ENCODE results near the gene FNBP1L. TPM values are rescaled to one million over a fixed set of nuclear protein-coding genes. Genes with fewer than 3 reads are reported as not detected.

FNBP1L gene
- total RNA-seq, 2 donors from 2014 or later, result 3.1 to 4.9 TPM

GRCh38 chr1:93556291-93556690, 108.4 kb downstream of the FNBP1L start:
- H3K4me3 Mint-ChIP-seq, result peak overlapping the region; percentile 41
- H3K9me3 ChIP-seq (ENCODE audit: control insufficient read depth, low read length, poor library complexity, severe bottlenecking), result no peaks in the 10 kb centered on the region
- no peaks in the 10 kb centered on the region for H3K27me3 Mint-ChIP-seq
- H3K27ac Mint-ChIP-seq, result no peak overlapping the region
- ATAC-seq (no peak), DNase-seq (no peak)
- peaks cover 8% of the 10 kb centered on the region for H3K36me3 Mint-ChIP-seq (ENCODE audit: low read depth)
- peaks cover 7% of the 10 kb centered on the region for H3K4me1 Mint-ChIP-seq

DNA sequence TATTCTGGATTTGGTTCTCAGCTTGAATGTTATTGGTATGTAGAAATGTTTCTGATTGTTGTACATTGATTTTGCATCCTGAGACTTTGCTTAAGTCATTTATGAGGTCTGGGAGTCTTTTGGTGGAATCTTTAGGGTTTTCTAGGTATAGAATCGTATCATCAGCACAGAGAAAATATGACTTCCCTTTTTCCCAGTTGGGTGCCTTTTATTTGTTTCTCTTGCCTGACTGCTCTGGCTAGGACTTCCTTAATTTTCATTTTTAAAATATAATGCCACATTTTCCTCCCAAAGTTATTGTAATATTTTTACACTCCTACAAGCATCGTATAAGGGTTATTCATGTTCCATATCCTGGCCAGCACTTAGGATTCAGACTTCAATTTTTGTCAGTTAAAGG, 111.1 kb downstream of the FNBP1L start:
- H3K27ac Mint-ChIP-seq, result no peak overlapping the region
- DNase-seq (no peak), ATAC-seq (no peak)
- peaks cover 2% of the 10 kb centered on the region for H3K36me3 Mint-ChIP-seq (ENCODE audit: low read depth)
- H3K4me1 Mint-ChIP-seq, result peaks cover 7% of the 10 kb centered on the region
- no peak overlapping the region for H3K4me3 Mint-ChIP-seq
- no peaks in the 10 kb centered on the region for H3K27me3 Mint-ChIP-seq
- H3K9me3 ChIP-seq (ENCODE audit: control insufficient read depth, low read length, poor library complexity, severe bottlenecking), result no peaks in the 10 kb centered on the region

DNA sequence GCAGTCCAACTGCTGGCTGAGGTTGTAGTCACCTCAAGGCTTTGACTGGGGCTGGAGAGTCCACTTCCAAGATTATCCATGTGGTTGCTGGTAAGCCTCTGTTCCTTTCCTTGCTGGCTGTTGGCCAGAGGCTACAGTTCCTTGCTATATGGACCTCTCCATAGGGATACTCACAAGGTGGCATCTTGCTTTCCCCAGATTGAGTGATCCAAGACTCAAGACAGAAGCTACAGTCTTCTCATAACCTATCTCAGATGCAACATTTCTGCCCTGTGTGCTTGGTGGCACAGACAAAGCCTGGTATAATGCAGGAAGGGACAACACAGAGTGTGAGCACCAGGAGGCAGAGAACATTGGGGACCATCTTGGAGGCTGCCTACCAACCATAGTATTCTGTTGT, 111.8 kb downstream of the FNBP1L start:
- no peak overlapping the region for H3K4me3 Mint-ChIP-seq
- no peaks in the 10 kb centered on the region for H3K27me3 Mint-ChIP-seq
- ATAC-seq (no peak), DNase-seq (no peak)
- H3K4me1 Mint-ChIP-seq, result peaks cover 7% of the 10 kb centered on the region
- H3K27ac Mint-ChIP-seq, result no peak overlapping the region
- H3K36me3 Mint-ChIP-seq (ENCODE audit: low read depth), result peaks cover 2% of the 10 kb centered on the region
- H3K9me3 ChIP-seq (ENCODE audit: control insufficient read depth, low read length, poor library complexity, severe bottlenecking), result no peaks in the 10 kb centered on the region

DNA sequence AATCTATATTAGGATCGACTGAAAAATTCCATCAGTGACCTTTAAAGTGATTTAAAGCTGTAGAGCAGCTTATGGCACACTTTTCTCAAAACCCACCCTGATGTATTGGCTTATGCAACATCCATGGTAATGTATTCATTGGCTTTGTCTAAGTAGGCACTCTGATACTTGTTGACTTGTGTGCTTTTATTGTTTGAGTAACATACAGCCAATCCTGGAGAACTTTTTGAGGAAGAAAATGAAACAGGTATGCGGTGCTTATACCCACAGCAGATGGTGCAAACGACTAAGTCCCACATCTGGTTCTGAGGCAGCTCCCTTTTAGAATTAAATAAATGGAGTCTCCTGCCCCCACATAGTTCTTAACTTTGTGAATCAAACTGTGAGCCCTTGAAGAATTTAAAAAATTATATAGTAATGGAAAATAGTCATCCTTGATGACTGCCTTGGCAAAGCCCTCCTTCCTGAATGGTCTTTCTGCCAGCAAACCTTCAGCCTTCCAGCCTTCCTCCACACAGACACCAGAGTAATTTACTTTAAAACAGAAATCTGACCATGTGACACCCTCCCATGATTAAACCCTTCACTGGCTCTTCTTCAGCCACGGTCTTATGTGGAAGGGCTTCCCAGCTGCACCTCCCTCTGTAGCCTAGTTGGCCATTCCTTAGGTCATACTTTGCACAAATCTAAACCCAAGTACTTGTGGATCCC, 117.7 kb downstream of the FNBP1L start:
- no peak overlapping the region for H3K27ac Mint-ChIP-seq
- no peaks in the 10 kb centered on the region for H3K36me3 Mint-ChIP-seq (ENCODE audit: low read depth)
- no peaks in the 10 kb centered on the region for H3K4me1 Mint-ChIP-seq
- ATAC-seq, result no peak
- no peak for DNase-seq
- H3K27me3 Mint-ChIP-seq, result no peaks in the 10 kb centered on the region
- no peak overlapping the region for H3K4me3 Mint-ChIP-seq
- no peaks in the 10 kb centered on the region for H3K9me3 ChIP-seq (ENCODE audit: control insufficient read depth, low read length, poor library complexity, severe bottlenecking)

GRCh38 chr1:93566227-93566626, 118.3 kb downstream of the FNBP1L start:
- Mint-ChIP-seq H3K4me1 (no peaks in the 10 kb centered on the region), H3K27me3 (no peaks in the 10 kb centered on the region), H3K36me3 (ENCODE audit: low read depth) (no peaks in the 10 kb centered on the region), H3K27ac (no peak overlapping the region), H3K4me3 (no peak overlapping the region)
- ATAC-seq, result no peak
- no peak for DNase-seq
- no peaks in the 10 kb centered on the region for H3K9me3 ChIP-seq (ENCODE audit: control insufficient read depth, low read length, poor library complexity, severe bottlenecking)

- no peaks in the 10 kb centered on the region for H3K9me3 ChIP-seq (ENCODE audit: control insufficient read depth, low read length, poor library complexity, severe bottlenecking)
- Mint-ChIP-seq H3K36me3 (ENCODE audit: low read depth) (no peaks in the 10 kb centered on the region), H3K27ac (no peak overlapping the region), H3K4me1 (peaks cover 2% of the 10 kb centered on the region), H3K4me3 (no peak overlapping the region), H3K27me3 (no peaks in the 10 kb centered on the region)
- DNase-seq, result no peak
- no peak for ATAC-seq
These were observed 119.5 kb downstream of the FNBP1L start for GRCh38 chr1:93567255-93567918.

- Mint-ChIP-seq H3K36me3 (ENCODE audit: low read depth) (no peaks in the 10 kb centered on the region), H3K4me1 (peaks cover 2% of the 10 kb centered on the region), H3K27ac (no peak overlapping the region)
These were observed 121.6 kb downstream of the FNBP1L start for GRCh38 chr1:93569489-93569888.

GRCh38 chr1:93571623-93572310, 123.8 kb downstream of the FNBP1L start:
- no peaks in the 10 kb centered on the region for H3K27me3 Mint-ChIP-seq

More at GRCh38 chr1:93569489-93569888, 121.6 kb downstream of the FNBP1L start:
- ATAC-seq, result no peak
- DNase-seq, result no peak
- Mint-ChIP-seq H3K4me3 (no peak overlapping the region), H3K27me3 (no peaks in the 10 kb centered on the region)
- H3K9me3 ChIP-seq (ENCODE audit: control insufficient read depth, low read length, poor library complexity, severe bottlenecking), result no peaks in the 10 kb centered on the region

GRCh38 chr1:93573940-93574469, 126.1 kb downstream of the FNBP1L start:
- Mint-ChIP-seq H3K27ac (no peak overlapping the region), H3K4me3 (no peak overlapping the region), H3K27me3 (no peaks in the 10 kb centered on the region), H3K36me3 (ENCODE audit: low read depth) (no peaks in the 10 kb centered on the region), H3K4me1 (peaks cover 2% of the 10 kb centered on the region)
- no peaks in the 10 kb centered on the region for H3K9me3 ChIP-seq (ENCODE audit: control insufficient read depth, low read length, poor library complexity, severe bottlenecking)
- no peak for ATAC-seq
- no peak for DNase-seq

More at GRCh38 chr1:93571623-93572310, 123.8 kb downstream of the FNBP1L start:
- no peaks in the 10 kb centered on the region for H3K36me3 Mint-ChIP-seq (ENCODE audit: low read depth)
- H3K9me3 ChIP-seq (ENCODE audit: control insufficient read depth, low read length, poor library complexity, severe bottlenecking), result no peaks in the 10 kb centered on the region
- ATAC-seq (no peak), DNase-seq (no peak)
- H3K27ac Mint-ChIP-seq, result no peak overlapping the region
- H3K4me1 Mint-ChIP-seq, result peaks cover 2% of the 10 kb centered on the region
- H3K4me3 Mint-ChIP-seq, result no peak overlapping the region

- no peak for DNase-seq
- peaks cover 2% of the 10 kb centered on the region for H3K4me1 Mint-ChIP-seq
- no peak overlapping the region for H3K27ac Mint-ChIP-seq
- no peaks in the 10 kb centered on the region for H3K9me3 ChIP-seq (ENCODE audit: control insufficient read depth, low read length, poor library complexity, severe bottlenecking)
- H3K36me3 Mint-ChIP-seq (ENCODE audit: low read depth), result no peaks in the 10 kb centered on the region
- no peak for ATAC-seq
- H3K27me3 Mint-ChIP-seq, result no peaks in the 10 kb centered on the region
- H3K4me3 Mint-ChIP-seq, result no peak overlapping the region
These were observed 126.6 kb downstream of the FNBP1L start for GRCh38 chr1:93574511-93574910.

DNA sequence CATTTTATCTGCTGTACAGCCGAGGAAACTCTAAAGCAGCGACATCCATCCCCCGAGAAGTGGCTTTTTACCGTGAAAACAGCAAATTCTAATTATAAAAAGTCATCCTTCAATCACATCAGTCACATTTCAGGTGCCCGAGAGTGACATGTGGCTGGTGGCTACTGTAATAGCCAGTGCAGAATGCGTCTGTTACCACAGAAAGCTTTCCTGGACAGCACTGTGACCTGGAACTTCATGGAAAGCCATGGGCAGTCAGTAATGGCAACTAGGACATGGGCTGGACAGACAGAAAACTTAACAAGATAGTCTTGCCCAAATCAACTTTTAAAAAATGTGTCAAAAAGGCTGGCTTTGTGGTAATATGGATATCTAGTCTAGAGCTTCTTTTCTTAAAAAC, 127.1 kb downstream of the FNBP1L start:
- no peak overlapping the region for H3K4me3 Mint-ChIP-seq

GRCh38 chr1:93575621-93576284, 127.8 kb downstream of the FNBP1L start:
- DNase-seq (no peak), ATAC-seq (no peak)
- Mint-ChIP-seq H3K4me1 (peaks cover 2% of the 10 kb centered on the region), H3K27me3 (no peaks in the 10 kb centered on the region), H3K36me3 (ENCODE audit: low read depth) (no peaks in the 10 kb centered on the region), H3K4me3 (no peak overlapping the region), H3K27ac (no peak overlapping the region)
- no peaks in the 10 kb centered on the region for H3K9me3 ChIP-seq (ENCODE audit: control insufficient read depth, low read length, poor library complexity, severe bottlenecking)

More for the DNA sequence above, 127.1 kb downstream of the FNBP1L start:
- no peaks in the 10 kb centered on the region for H3K9me3 ChIP-seq (ENCODE audit: control insufficient read depth, low read length, poor library complexity, severe bottlenecking)
- DNase-seq (no peak), ATAC-seq (no peak)
- H3K27ac Mint-ChIP-seq, result no peak overlapping the region
- no peaks in the 10 kb centered on the region for H3K27me3 Mint-ChIP-seq
- H3K36me3 Mint-ChIP-seq (ENCODE audit: low read depth), result no peaks in the 10 kb centered on the region
- peaks cover 2% of the 10 kb centered on the region for H3K4me1 Mint-ChIP-seq

GRCh38 chr1:93576346-93576745, 128.4 kb downstream of the FNBP1L start:
- peaks cover 2% of the 10 kb centered on the region for H3K4me1 Mint-ChIP-seq
- H3K4me3 Mint-ChIP-seq, result no peak overlapping the region
- no peak for DNase-seq
- H3K9me3 ChIP-seq (ENCODE audit: control insufficient read depth, low read length, poor library complexity, severe bottlenecking), result no peaks in the 10 kb centered on the region
- H3K27ac Mint-ChIP-seq, result no peak overlapping the region
- no peaks in the 10 kb centered on the region for H3K27me3 Mint-ChIP-seq
- no peaks in the 10 kb centered on the region for H3K36me3 Mint-ChIP-seq (ENCODE audit: low read depth)
- ATAC-seq, result no peak
